Large intestine (tissue), 12 donors: ENCODE data around the gene HACD4. TPM values are rescaled to one million over a fixed set of nuclear protein-coding genes. Genes with fewer than 3 reads are reported as not detected.
A peak's percentile ranks its signal among the peaks of the same experiment; 100 is the strongest.

Experiments used
- DNase-seq, 2 donors: peaks; one replicate each; pipeline versions ENCODE4 v3.0.0 to v3.0.0-alpha.2; 2013
- H3K27ac ChIP-seq: one replicate; pipeline ENCODE4 v1.5.1; 2013; ENCODE audit warnings: low read length
- H3K27me3 ChIP-seq: 2 replicates; pipeline ENCODE4 v1.6.1; 2013; ENCODE audit warnings: low read length; ENCODE audit not compliant: control insufficient read depth, insufficient read depth
- H3K36me3 ChIP-seq: 2 replicates; pipeline ENCODE4 v1.6.1; 2013; ENCODE audit warnings: low read length; ENCODE audit not compliant: control insufficient read depth, insufficient read depth
- H3K4me1 ChIP-seq: one replicate; pipeline ENCODE4 v1.6.1; 2013; ENCODE audit warnings: low read length; ENCODE audit not compliant: control insufficient read depth, insufficient read depth
- H3K4me3 ChIP-seq: one replicate; pipeline ENCODE4 v1.5.1; 2013; ENCODE audit warnings: low read length
- H3K9me3 ChIP-seq: one replicate; pipeline ENCODE4 v1.6.1; 2013; ENCODE audit warnings: mild to moderate bottlenecking, low read depth, low read length, moderate library complexity; ENCODE audit not compliant: control insufficient read depth
- WGBS: methylation state at CpG from one replicate; pipeline ENCODE4 v1.1.5; 2013; ENCODE audit warnings: low lambda C conversion rate; ENCODE audit not compliant: insufficient coverage; 5-methylcytosine and 5-hydroxymethylcytosine counted together
- long read RNA-seq, 11 donors: transcript quantifications; one replicate each; lab custom pipeline, GENCODE V29; 2026
- polyA plus RNA-seq: library from polyadenylated mRNA; unstranded; fragments of 120-200 nt; gene quantifications from one replicate; pipeline ENCODE4 v1.2.1, GENCODE V29; 2013

The HACD4 gene, protein sequence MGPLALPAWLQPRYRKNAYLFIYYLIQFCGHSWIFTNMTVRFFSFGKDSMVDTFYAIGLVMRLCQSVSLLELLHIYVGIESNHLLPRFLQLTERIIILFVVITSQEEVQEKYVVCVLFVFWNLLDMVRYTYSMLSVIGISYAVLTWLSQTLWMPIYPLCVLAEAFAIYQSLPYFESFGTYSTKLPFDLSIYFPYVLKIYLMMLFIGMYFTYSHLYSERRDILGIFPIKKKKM
- polyA plus RNA-seq, result 4.8 TPM
- long read RNA-seq, donor 1, full-length matches to known transcripts, result 5 of 5 reads
- long read RNA-seq, donor 1, partial matches to known transcripts, result 0 of 5 reads
- long read RNA-seq, donor 1, other reads (novel, unspliced or antisense), result 0 of 5 reads
- long read RNA-seq, donor 2, full-length matches to known transcripts, result 9 of 9 reads
- long read RNA-seq, donor 2, partial matches to known transcripts, result 0 of 9 reads
- long read RNA-seq, donor 2, other reads (novel, unspliced or antisense), result 0 of 9 reads
- long read RNA-seq, donor 3, result 0 reads
- long read RNA-seq, donor 4, result 0 reads
- long read RNA-seq, donor 5, full-length matches to known transcripts, result 1 of 1 reads
- long read RNA-seq, donor 5, partial matches to known transcripts, result 0 of 1 reads
- long read RNA-seq, donor 5, other reads (novel, unspliced or antisense), result 0 of 1 reads
- long read RNA-seq, donor 6, full-length matches to known transcripts, result 3 of 3 reads
- long read RNA-seq, donor 6, partial matches to known transcripts, result 0 of 3 reads
- long read RNA-seq, donor 6, other reads (novel, unspliced or antisense), result 0 of 3 reads
- long read RNA-seq, donor 7, full-length matches to known transcripts, result 3 of 3 reads
- long read RNA-seq, donor 7, partial matches to known transcripts, result 0 of 3 reads
- long read RNA-seq, donor 7, other reads (novel, unspliced or antisense), result 0 of 3 reads
- long read RNA-seq, donor 8, full-length matches to known transcripts, result 3 of 3 reads
- long read RNA-seq, donor 8, partial matches to known transcripts, result 0 of 3 reads
- long read RNA-seq, donor 8, other reads (novel, unspliced or antisense), result 0 of 3 reads
- long read RNA-seq, donor 9, full-length matches to known transcripts, result 4 of 4 reads
- long read RNA-seq, donor 9, partial matches to known transcripts, result 0 of 4 reads
- long read RNA-seq, donor 9, other reads (novel, unspliced or antisense), result 0 of 4 reads
- long read RNA-seq, donor 10, full-length matches to known transcripts, result 2 of 2 reads
- long read RNA-seq, donor 10, partial matches to known transcripts, result 0 of 2 reads
- long read RNA-seq, donor 10, other reads (novel, unspliced or antisense), result 0 of 2 reads
- long read RNA-seq, donor 11, full-length matches to known transcripts, result 1 of 1 reads
- long read RNA-seq, donor 11, partial matches to known transcripts, result 0 of 1 reads
- long read RNA-seq, donor 11, other reads (novel, unspliced or antisense), result 0 of 1 reads

DNA sequence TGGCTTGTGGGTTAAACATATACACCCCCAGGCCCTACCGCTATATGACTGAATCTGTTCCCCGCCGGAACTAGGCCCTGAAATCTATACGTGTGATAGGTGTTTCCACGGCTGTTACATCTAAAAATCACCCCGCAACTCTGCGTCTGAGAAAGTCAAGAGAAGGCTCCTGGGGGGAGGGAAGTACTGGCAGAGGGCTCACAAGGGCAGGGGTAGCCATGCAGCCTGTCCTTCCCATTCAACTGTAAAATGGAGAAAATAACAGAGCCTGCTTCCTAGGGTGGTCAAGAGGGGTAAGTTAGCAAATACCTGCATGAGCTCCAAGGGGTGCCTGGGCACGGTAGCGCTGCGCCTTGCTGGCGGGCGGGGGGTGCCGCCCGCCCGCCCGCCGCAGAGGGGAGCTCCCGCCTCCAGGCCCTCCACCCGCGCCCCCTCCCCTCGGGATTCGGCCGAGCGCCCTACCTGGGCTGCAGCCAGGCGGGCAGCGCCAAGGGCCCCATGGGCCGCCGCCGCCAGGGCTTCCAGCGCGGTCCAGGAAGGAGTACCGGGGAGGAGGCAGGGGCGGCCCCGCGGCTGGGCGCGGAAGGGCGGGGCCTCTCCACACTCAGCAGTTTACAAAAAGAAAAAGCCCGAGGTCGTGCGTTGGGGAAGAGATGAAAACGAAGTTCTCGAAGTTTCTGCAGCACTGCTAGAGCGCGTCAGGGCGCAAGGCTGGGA is at the start of gene HACD4:
HACD4 (minus strand) TSS at position 550 of the 717 bp plus-strand sequence; CDS start at position 500, 50 bp downstream.
- Histone ChIP-seq H3K9me3 (no peaks in the 10 kb centered on the region), H3K4me3 (peak within 1 kb of the TSS; percentile 36), H3K27ac (peak within 1 kb of the TSS; percentile 58), H3K27me3 (peaks cover 3% of the 10 kb centered on the region), H3K4me1 (peaks cover 4% of the 10 kb centered on the region), H3K36me3 (no peaks in the 10 kb centered on the region)
- WGBS, result no CpG with 5 or more reads among the region's 46 CpGs
- peak; percentile 23 to 64 for DNase-seq

DNA sequence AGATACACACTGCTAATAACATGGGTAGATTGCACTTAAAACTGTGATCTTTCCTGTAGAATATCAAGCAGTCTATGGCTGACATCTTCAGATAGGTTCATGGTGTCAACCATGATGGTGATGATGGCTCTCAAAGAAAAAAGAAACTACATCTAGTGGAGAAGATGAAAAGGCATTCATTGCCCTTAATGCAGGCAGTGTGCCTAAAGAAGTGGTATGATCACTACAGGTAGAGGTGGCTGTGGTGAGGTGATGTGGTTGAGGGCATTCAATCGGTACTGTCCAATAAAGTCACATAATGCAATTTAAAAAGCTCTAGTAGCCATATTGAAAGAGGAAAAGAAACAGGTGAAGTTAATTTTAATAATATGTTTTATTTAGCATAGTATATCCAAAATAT is 49.4 kb upstream of the HACD4 start:
- H3K9me3 ChIP-seq, result no peaks in the 10 kb centered on the region
- H3K4me3 ChIP-seq, result no peak overlapping the region
- H3K4me1 ChIP-seq, result no peaks in the 10 kb centered on the region
- no peak for DNase-seq
- WGBS, result no CpG with 5 or more reads among the region's 1 CpG
- H3K27ac ChIP-seq, result no peak overlapping the region
- no peaks in the 10 kb centered on the region for H3K27me3 ChIP-seq
- H3K36me3 ChIP-seq, result no peaks in the 10 kb centered on the region

DNA sequence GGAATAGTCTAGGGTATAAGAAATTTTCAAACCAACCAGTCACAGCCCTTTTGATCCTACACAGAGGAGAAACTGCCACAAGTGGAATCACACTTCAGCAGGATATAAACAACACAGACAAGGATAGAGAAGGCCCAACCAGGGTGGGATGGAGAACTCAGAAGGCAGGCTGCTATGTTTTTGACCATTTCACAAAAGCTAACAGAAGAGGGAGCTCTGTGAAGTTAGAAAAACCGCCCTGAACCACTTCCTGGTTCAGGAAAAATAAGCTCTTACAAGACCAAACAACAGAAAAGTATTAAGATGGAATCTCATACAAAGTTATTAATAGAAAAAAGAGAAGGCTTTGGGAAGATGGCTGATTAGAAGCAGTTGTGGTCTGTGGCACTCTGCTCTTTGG is 47.3 kb upstream of the HACD4 start:
- no peaks in the 10 kb centered on the region for H3K36me3 ChIP-seq
- DNase-seq, result no peak

DNA sequence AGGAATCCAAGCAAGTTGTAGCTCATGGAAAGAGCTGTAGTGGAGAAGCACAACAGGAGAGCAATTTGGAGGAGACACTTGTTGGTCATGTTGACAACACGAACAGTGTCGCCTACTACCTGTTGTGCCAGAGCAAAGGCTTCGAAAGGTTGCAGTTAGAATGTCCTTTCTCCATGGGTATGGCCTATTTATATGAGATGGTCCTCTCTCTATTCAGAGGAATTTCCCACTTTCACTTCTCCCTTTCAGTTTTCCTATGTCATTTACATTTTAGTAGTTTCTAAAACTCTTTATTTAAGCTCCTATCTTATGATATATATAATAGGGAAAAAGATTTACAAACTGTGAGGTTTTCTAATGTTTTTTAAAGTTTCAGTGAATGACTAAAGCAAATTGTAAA is 46.3 kb upstream of the HACD4 start, which contains the start of gene IFNB1:
IFNB1 (minus strand) TSS at position 162 of the 400 bp plus-strand sequence; CDS start at position 89, 73 bp downstream.
- no peaks in the 10 kb centered on the region for H3K9me3 ChIP-seq
- no peak for DNase-seq
- WGBS, result no CpG with 5 or more reads among the region's 3 CpGs
- H3K27ac ChIP-seq, result no peak within 1 kb of the TSS
- H3K36me3 ChIP-seq, result no peaks in the 10 kb centered on the region
- no peaks in the 10 kb centered on the region for H3K27me3 ChIP-seq
- no peaks in the 10 kb centered on the region for H3K4me1 ChIP-seq
- no peak within 1 kb of the TSS for H3K4me3 ChIP-seq

More for the DNA sequence above, 47.3 kb upstream of the HACD4 start:
- WGBS, result 80% methylated on average over 1 of the region's 1 CpG
- Histone ChIP-seq H3K4me3 (no peak overlapping the region), H3K27me3 (no peaks in the 10 kb centered on the region), H3K4me1 (no peaks in the 10 kb centered on the region), H3K27ac (no peak overlapping the region), H3K9me3 (no peaks in the 10 kb centered on the region)

DNA sequence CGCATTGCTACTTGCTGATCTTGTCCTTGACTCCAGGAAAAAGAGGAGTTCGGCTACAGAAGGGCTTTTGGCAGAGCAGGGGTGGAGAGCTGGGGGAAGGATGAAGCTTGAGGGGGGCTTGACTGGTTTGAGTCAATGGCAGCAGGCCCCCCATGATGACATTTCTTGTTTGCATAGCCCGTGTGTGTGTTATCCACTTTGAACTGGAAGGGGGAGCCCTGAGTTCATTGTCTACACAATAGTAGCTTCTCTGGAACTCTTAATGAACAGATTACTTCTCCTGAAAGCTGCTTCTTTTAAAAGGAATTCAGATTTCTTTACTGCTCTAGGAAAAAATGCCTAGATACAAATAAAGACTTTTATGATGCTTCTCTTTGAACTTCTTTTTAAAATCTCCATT is 44.0 kb upstream of the HACD4 start:
- Histone ChIP-seq H3K4me3 (no peak overlapping the region), H3K36me3 (no peaks in the 10 kb centered on the region), H3K27ac (no peak overlapping the region), H3K27me3 (no peaks in the 10 kb centered on the region), H3K4me1 (no peaks in the 10 kb centered on the region), H3K9me3 (no peaks in the 10 kb centered on the region)
- no CpG with 5 or more reads among the region's 3 CpGs for WGBS
- DNase-seq, result no peak

DNA sequence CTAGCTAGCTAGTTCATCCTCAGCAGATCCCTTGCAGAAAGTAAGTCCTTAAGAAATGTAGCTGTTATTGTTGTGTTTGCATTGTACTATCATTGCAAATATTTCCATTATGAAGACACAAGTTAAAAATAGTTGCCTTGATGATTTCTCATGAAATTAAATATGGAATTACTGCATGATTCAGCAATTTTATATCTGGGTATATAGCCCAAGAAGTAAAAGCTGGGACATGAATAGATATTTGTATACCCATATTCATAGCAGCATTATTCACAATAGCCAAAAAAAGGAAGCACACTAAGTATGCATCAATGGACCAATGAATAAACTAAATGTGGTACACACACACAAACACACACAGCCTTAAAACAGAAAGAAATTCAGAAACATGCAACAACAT is 39.5 kb upstream of the HACD4 start:
- no peak overlapping the region for H3K4me3 ChIP-seq
- H3K27ac ChIP-seq, result no peak overlapping the region
- H3K36me3 ChIP-seq, result no peaks in the 10 kb centered on the region
- no peaks in the 10 kb centered on the region for H3K9me3 ChIP-seq
- no peak for DNase-seq
- no peaks in the 10 kb centered on the region for H3K4me1 ChIP-seq
- H3K27me3 ChIP-seq, result no peaks in the 10 kb centered on the region

DNA sequence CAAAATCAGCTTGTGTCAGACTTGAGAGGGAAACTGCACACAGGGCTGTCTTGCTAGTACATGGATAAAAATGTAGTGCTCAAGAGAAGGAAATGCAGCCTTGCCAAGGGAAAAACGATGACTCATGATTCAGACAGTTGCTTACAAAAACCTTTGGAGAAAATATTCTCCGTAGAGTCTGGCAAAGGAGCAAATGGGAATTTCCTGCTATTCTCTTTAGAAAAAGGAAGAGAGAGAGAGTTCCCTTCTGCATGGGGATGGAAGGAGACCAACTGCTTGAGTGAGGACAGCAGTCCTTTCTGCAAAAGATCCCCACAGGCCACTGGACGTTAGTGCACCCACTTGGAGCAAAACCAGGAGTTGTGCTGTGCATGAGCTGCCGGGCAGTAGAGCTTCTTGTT is 38.7 kb upstream of the HACD4 start:
- no peak overlapping the region for H3K27ac ChIP-seq
- H3K4me3 ChIP-seq, result no peak overlapping the region

DNA sequence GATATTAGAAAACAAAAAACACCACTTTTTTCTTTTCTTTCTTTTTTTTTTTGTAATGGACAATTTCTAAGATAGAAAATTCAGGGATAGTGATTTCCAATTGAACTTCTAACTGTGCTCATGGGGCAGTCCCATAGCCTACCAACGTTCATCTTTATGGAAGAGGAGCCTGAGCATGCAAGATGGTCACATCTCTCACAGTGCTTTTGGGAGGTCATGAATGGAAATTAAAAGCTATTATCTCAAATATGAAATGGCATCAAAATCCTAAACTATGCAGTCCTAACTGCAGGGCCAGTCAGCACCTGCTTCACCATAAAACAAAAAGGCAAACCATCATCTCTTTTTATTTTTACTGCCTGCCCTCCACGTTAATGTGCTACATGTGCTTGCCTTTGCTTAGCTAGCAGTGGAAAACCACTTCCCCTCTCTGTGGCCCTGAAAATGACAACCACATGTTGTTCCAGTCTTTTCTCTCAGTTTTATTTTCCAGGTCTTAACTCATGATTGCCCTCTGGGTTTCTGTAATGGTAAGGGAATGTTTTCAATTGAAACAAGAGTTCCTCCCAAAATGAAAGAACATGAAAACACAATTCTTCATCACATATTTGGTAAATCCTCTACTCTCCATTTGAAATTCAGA is 29.6 kb upstream of the HACD4 start:
- no peaks in the 10 kb centered on the region for H3K36me3 ChIP-seq
- no peaks in the 10 kb centered on the region for H3K9me3 ChIP-seq
- H3K27ac ChIP-seq, result no peak overlapping the region
- no CpG with 5 or more reads among the region's 2 CpGs for WGBS
- no peak for DNase-seq
- H3K27me3 ChIP-seq, result no peaks in the 10 kb centered on the region
- H3K4me3 ChIP-seq, result no peak overlapping the region
- H3K4me1 ChIP-seq, result no peaks in the 10 kb centered on the region

More for the DNA sequence above, 38.7 kb upstream of the HACD4 start:
- Histone ChIP-seq H3K27me3 (no peaks in the 10 kb centered on the region), H3K4me1 (no peaks in the 10 kb centered on the region), H3K36me3 (no peaks in the 10 kb centered on the region), H3K9me3 (no peaks in the 10 kb centered on the region)
- peak; percentile 22 to 40 for DNase-seq
- 86% methylated on average over 2 of the region's 4 CpGs for WGBS

DNA sequence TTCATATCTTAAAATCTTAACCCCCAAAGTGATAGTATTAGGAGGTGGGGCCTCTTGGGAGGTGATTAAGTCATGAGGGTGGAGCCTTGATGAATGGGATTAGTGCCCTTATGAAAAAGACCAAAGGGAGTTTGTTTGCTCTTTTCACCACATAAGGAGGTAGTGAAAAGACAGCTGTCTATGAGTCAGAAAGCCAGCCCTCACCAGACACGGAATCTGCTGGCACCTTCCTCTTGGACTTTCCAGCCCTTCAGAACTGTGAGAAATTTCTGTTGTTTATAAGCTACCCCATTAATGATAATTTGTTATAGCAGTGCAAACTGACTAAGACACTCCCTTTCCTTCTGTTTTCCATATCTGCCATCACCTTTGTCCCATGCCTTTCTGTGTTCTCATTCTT is 25.5 kb upstream of the HACD4 start:
- Histone ChIP-seq H3K27ac (no peak overlapping the region), H3K4me3 (no peak overlapping the region), H3K36me3 (no peaks in the 10 kb centered on the region), H3K27me3 (no peaks in the 10 kb centered on the region), H3K4me1 (no peaks in the 10 kb centered on the region), H3K9me3 (no peaks in the 10 kb centered on the region)
- no CpG with 5 or more reads among the region's 1 CpG for WGBS
- no peak for DNase-seq
